Umbilical cord (tissue), 2 donors: ENCODE measurements around the gene RNF168. TPM values are rescaled to one million over a fixed set of nuclear protein-coding genes. Genes with fewer than 3 reads are reported as not detected.
"Not testable (repeated sequence)": the region's sequence is repeated elsewhere in the genome, so short reads cannot be mapped to it uniquely, and the experiment has no call there.

Source experiments
- DNase-seq: peaks from one replicate; pipeline ENCODE4 v3.0.0-alpha.2; 2015; ENCODE audit warnings: low spot score
- total RNA-seq: library from RNA; depleted of rRNA; stranded (reverse); fragments of >200 nt; gene quantifications from one replicate; pipeline ENCODE4 v1.2.3, GENCODE V29; 2014; ENCODE audit warnings: low replicate concordance; ENCODE audit not compliant: insufficient read depth

Gene RNF168
- total RNA-seq, 1 donor from 2014 or later: 20.2 TPM

DNA sequence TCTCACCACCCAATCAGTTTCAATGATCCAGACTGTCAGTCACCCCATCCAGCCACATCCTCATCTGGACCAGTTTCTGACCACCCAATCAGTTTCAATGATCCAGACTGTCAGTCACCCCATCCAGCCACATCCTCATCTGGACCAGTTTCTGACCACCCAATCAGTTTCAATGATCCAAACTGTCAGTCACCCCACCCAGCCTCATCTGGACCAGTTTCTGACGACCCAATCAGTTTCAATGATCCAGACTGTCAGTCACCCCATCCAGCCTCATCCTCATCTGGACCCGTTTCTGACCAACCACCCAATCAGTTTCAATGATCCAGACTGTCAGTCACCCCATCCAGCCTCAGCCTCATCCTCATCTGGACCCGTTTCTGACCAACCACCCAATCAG, 33.4 kb downstream of the RNF168 start:
- DNase-seq: not testable (repeated sequence)

DNA sequence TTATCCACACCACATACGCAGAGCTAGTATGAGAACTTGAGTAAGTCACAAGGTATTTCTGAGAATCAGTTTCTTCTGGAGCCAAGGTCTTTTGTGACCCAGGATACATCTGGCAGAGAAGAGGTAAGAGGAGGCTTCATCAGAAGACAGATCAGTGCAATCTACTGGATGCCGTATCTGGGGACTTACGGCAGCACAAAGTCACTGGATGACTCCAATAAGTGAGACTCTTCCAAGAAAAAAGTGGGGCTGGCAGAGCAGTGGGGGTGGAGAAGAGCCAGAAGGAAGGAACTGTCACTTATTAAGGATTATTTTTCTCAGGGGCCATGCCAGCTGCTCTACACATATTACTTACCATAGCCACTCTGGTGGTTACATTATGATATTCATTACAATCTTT, 39.8 kb downstream of the RNF168 start:
- DNase-seq: no peak

DNA sequence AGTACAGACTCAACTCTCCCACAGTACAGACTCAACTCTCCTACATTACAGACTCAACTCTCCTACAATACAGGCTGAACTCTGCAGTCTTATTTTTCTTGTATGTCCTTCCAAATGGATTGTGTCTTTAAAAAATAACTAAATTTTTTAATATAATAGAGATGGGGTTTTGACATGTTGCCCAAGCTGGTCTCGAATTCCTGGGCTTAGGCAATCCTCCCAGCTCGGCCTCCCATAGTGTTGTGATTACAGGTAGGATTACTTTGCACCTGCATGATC, 40.2 kb downstream of the RNF168 start:
- DNase-seq: no peak

DNA sequence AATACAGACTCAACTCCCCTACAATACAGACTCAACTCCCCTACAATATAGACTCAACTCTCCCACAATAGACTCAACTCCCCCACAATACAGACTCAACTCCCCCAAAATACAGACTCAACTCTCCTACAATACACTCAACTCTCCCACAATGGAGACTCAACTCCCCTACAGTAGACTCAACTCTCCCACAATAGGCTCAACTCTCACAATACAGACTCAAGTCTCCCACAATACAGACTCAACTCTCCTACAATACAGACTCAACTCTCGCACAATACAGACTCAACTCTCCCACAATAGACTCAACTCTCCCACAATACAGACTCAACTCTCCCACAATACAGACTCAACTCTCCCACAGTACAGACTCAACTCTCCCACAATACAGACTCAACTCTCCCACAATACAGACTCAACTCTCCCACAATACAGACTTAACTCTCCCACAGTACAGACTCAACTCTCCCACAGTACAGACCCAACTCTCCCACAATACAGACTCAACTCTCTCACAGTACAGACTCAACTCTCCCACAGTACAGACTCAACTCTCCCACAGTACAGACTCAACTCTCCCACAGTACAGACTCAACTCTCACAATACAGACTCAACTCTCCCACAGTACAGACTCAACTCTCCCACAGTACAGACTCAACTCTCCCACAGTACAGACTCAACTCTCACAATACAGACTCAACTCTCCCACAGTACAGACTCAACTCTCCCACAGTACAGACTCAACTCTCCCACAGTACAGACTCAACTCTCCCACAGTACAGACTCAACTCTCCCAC, 40.7 kb downstream of the RNF168 start:
- DNase-seq: not testable (repeated sequence)

DNA sequence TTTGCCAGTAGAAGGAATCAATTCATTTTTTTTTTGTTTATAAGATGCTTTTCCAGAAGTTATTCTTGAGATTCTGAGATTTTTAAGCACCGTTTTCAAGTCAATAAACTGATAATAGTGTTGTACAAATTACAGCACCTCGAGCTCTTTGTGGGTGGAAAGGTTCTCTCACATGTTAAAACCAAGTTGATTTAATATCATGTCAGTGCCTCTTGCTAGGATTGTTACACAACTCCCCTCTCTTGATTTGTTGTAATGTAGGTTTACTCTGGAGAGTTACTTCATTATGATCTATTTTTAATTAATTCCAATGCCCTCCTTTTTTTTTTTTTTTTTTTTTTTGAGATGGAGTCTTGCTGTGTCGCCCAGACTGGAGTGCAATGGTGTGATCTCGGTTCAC, 45.5 kb downstream of the RNF168 start:
- DNase-seq: no peak

DNA sequence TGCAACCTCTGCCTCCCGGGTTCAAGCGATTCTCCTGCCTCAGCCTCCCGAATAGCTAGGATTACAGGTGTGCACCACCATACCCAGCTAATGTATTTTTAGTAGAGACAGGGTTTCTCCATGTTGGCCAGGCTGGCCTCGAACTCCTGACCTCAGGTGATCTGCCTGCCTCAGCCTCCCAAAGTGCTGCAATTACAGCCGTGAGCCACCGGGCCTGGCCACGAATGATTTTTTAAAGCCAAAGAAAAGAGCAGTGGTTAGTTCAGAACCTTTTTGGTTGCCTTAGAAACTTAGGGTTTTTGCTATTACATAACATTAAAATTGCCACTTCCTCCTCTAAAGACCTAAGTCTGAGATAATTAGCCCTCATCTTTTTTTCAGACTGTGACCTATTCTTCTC, 46.1 kb downstream of the RNF168 start:
- DNase-seq: not testable (repeated sequence)

DNA sequence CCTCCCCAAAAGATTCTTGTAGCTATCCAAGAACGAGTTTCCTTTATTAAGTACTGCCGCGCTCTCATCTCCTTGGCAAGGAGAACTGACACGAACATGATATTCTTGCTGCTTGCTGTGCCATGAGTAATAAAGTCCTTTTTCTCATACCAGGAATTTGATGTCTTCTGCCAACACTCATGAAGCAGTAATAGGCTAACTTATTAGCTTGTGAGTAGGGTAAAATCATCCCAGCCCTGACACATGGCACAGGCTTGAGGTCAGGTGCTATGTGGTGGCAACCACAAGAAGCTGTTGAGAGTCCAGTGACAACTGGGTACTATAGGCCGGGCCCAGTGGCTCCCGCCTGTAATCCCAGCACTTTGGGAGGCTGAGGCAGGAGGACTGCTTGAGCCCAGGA, 48.6 kb downstream of the RNF168 start:
- no peak for DNase-seq

DNA sequence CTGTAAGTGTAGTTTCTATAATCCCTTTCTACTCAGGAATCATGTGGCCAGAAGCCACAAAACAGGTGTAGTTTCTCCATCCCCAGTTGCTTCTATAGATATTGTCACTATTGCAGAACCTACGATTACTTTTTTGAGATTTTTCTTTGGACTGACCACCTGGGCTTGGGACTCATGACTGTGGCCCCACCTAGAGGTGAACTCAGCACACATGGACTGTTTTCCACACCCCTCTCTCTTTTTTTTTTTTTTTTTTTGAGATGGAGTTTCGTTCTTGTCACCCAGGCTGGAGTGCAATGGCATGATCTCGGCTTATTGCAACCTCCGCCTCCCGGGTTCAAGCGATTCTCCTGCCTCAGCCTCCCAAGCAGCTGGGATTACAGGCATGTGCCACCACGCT, 58.2 kb downstream of the RNF168 start:
- DNase-seq: not testable (repeated sequence)

DNA sequence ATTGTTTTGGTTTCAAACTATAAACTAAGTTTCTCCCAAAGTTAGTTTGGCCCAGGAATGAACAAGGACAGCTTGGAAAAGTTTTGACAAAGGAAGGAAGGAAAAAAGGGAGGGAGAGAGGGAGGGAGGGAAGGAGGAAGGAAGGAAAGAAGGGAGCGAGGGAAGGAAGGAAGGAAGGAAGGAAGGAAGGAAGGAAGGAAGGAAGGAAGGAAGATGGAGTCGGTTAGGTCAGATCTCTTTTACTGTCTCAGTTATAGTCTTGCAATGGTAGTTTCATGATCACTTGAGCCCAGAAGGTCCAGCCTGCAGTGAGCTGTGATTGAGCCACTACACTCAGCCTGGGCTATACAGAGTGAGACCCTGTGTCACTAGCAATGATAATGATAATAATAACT, 59.1 kb downstream of the RNF168 start:
- DNase-seq: no peak

DNA sequence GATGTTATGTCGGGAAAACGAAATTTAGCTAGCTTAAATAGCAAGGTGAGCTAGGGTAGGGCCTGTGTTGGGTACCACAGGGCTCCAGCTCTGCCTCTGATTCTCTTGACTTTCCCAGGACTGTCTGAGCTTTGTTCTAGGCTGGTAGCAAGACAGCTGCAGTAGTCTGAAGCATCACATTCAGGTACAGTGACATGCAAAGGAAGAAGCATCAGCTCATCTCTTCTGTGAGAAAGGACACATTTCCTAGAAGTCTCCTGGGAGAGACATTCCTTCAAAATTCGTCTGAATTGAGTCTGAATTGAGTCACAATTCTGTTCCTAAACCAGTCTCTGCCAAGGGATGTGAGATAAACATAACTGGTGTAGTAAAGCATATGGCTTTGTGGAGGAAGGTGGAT, 62.9 kb downstream of the RNF168 start:
- DNase-seq: no peak

DNA sequence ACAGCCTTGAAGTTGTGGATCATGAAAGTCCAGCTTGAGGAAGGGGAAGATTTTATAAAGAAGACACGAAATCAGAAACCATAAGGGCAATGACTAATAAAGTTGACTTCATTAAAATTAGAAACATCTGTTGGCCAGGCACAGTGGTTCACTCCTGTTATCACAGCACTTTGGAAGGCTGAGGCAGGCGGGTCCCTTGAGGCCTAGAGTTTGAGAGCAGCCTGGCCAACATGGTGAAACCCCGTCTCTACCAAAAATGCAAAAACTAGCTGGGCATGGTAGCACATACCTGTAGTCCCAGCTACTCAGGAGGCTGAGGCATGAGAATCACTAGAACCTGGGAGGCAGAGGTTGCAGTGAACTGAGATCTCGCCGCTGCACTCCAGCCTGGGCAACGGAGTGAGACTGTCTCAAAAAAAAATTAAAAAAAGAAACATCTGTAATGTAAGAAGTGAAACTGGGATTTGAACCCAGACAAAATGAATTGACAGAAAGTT, 63.5 kb downstream of the RNF168 start:
- DNase-seq: peak; percentile 14

DNA sequence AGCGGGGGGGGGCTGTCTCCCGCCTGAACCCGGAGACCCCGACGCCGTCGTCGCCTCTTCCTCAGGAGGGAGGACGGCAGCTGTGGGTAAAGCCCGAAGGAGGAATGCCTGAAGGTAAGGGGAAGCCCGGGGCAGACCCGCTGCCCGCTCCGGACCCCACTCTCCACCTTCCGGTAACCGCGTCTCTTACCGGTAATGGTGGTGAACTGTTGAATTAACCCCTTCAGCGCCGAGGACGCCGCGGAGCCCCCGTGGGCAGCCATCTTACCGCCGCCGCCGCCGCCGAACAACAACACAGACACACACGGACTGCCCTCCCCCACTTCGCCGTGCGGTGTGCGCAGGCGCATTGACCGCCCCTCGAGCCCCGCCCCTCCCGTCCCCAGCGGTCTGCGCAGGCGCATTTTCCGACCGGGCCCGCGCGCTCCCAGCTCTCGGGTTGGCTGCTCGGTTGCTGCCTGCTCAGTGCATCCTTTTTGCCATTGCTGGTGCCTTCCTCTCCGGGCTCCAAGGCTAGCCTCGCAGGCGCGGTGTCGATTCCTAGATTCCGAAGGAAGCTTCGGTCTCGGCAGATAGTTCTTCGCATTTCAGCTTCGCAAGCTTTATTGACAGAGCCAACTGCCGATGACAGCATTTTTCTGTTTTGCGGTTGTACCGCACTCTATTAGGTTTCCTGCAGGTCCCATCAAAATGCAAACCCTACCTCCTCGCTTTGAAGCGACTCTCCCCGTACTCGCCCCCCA, 71.3 kb downstream of the RNF168 start, which contains the start of gene UBXN7:
UBXN7 (minus strand) TSS at position 291 of the 743 bp plus-strand sequence; CDS start at position 263, 28 bp downstream.
- peak; percentile 97 for DNase-seq

DNA sequence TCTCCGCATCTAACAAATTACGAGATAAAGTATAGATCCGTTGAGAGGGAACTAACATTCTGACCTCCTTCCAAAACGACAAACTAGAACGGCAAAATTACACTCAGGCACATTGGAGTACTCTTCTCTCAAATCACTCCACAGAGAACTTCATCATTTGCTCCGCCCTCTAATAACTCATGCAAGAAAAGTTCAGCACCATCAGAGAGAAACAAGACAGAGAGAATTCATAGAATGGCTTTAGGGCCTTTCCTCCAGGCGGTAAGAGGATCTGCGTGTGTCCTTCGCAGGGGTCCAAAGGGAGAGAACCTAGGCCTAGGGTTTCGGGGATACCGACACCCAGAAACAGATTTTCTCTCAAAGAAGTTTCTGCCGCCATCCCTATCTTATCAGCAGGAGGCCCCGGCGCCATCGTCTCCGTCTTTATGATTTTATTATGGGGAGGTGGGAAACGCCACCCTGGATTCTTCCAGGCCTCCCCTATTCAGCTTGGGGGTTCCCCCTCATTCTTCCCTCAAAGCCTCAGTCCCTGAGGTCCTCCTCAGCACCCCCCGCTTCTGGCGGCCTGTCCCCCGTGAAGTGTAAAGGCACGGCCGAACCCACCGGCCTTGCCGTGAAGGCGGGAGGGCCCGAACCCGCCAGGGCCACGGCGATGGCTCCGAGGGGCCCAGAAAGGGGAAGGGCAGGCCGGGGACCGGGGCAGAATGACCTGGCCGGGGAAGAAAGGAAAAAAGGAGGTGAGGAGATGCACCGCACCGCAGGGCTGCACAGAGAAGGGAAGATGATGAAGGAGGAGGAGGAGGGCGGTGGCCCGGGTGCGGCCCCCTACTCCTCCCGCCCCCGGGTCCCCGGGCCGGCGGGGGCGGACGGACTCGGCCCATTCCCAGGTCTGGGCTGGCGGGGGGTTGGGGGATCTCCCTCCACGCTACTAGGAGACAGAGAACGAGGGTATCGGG, 72.1 kb downstream of the RNF168 start:
- DNase-seq: peak; percentile 86

DNA sequence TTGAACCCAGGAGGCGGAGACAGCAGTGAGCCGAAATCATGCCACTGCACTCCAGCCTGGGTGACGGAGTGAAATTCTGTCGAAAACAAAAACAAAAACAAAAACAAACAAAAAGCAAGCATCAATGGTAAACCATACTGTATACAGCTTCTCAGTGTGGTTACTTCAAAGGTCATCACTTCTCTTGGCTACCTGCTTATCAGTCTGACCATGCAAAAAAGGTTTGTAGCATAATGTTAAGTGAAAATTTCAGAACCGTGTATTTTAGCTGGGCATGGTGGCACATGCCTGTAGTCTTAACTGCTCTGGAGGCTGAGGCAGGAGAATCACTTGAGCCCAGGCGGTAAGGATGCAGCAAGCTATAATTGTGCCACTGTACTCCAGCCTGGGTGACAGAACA, 75.5 kb downstream of the RNF168 start:
- no peak for DNase-seq

DNA sequence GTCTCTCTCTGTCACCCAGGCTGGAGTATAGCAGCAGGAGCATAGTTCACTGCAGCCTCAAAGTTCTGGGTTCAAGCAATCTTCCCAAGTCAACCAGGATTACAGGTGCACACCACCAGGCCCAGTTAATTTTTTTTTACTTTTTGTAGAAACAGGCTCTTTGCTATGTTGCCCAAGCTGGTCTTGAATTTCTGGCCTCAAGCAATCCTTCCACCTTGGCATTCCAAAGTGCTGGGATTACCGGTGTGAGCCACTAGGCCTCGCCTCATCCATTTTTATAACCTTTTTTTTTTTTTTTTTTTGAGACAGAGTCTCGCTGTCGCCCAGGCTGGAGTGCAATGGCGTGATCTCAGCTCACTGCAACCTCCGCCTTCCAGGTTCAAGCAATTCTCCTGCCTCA, 79.1 kb downstream of the RNF168 start:
- DNase-seq: not testable (repeated sequence)

DNA sequence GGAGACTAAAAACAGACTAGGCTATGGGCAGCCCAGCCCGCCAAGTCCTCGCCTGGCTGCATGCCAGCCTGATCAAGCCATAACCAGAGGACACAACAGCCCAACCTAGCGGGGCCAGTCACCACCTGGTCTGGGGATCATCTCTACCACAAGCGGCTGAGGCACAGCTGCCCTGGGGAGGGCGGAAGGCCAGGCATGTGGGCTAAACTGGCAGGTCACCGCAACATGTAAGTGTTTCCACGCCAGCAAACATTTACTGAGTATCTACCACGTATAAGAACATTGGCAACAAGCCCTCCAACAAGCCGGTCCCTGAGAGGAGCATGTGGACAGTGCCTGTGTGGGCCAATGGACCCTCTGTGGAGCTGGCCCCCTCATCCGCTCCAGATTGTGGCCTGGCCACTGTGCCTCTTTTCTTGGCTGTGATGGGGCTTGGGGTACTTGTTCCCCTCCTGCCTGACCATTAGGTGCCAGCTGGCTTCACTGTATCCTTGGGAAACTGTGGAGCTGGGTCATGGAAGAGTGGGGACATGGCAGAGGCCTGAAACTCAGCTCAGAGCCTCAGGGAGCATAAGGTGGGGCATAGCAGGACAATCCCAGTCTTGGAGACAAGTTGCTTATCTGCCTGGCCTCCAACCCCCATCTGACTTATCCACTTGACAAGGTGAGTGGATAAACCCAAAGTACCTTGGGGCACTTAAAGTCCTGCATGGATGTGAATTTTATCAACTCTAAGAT, 80.4 kb downstream of the RNF168 start:
- DNase-seq: no peak

DNA sequence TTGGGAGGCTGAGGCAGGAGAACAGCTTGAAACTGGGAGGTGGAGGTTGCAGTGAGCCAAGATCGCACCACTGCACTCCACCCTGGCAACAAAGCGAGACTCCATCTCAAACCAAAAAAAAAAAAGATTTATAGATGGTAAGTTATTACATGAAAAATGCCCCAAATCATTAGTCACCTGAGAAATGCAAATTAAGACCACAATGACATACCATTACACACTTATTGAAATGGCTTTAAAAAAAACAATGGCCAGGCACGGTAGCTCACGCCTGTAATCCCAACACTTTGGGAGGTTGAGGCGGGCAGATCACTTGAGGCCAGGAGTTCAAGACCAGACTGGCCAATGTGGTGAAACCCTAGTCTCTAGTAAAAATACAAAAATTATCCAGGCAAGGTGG, 81.9 kb downstream of the RNF168 start:
- DNase-seq: not testable (repeated sequence)

DNA sequence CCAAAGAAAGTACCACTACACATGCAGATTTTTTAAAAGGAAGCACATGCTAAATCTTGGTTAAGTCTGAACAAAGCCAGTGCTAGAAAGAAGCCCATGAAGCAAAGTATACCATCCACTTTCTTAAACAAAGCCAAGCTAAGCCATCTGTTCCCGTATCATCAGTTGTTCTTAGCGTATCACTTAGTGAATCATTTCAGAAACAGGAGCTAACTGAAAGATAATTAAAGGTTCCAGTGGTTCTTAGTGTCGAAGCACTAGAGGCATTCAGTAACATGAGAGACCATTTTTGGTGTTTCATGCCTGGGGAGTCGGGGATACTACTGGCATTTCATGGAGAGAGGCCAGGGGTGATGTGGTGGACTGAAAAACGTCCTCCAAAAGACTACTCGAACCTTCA, 84.2 kb downstream of the RNF168 start:
- DNase-seq: no peak
